Activated naive CD8-positive, alpha-beta T cell treated with anti-CD3 and anti-CD28 coated beads, Interleukin-2, amount 50 U/mL, for 16 hours (primary cell): ENCODE data around the gene TENM3.
"Not testable (repeated sequence)": the region's sequence is repeated elsewhere in the genome, so short reads cannot be mapped to it uniquely, and the experiment has no call there.

Experiments
- DNase-seq: peaks from one replicate; pipeline ENCODE4 v3.0.0-alpha.2; 2020; ENCODE audit warnings: low read depth, low spot score

The TENM3 gene

GRCh38 chr4:182808673-182809416 lies 565.6 kb downstream of the TENM3 start:
- no peak for DNase-seq

DNA sequence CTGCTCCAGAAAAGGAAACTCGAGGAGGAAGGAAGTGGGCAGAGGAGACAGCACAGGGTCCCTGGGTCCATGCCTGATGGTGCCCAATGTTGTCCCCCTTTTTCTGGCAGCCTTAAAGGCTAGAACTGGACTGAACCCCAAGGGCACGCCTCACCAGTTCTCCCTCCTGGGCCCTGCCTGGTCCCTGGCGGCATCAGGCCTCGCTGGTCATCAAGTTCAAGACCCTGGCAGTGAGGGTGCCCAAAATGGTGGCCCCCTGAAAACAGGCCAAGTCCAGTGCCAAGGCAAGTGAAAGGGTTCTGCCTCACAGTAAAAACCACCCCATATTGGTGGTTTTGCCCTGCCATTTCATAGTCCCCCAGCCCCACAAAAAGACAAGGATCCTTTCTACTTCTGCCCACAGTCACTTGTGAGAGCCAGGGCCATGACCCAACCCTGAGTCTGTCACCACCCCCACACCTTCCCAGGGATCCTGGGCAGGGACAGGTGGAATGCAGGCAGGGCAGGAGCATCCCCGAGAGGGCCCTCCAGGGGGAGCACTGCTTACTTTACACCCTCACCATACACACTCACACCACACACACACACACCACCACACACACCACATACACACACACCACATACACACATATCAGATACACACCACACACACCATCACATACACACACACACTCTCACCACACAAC lies 566.4 kb downstream of the TENM3 start:
- no peak for DNase-seq

GRCh38 chr4:182810103-182810615 lies 567.0 kb downstream of the TENM3 start:
- DNase-seq = no peak

DNA sequence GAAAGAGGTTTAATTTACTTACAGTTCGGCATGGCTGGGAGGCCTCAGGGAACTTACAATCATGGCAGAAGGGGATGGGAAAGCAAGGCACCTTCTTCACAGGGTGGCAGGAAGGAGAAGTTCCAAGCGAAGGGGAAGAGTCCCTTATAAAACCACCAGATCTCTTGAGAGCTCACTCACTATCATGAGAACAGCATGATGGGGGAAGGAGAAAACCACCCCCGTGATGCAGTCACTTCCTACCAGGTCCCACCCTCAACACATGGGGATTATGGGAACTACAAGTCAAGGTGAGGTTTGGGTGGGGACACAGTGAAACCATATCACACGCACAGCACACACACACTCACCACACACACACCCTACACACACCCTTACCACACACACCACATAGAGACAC lies 569.7 kb downstream of the TENM3 start:
- DNase-seq = no peak

GRCh38 chr4:182814065-182814464 lies 570.9 kb downstream of the TENM3 start:
- DNase-seq = not testable (repeated sequence)

GRCh38 chr4:182818926-182819730 lies 575.9 kb downstream of the TENM3 start:
- no peak for DNase-seq

- no peak for DNase-seq
Observed at GRCh38 chr4:182819751-182820150, 576.5 kb downstream of the TENM3 start.

DNA sequence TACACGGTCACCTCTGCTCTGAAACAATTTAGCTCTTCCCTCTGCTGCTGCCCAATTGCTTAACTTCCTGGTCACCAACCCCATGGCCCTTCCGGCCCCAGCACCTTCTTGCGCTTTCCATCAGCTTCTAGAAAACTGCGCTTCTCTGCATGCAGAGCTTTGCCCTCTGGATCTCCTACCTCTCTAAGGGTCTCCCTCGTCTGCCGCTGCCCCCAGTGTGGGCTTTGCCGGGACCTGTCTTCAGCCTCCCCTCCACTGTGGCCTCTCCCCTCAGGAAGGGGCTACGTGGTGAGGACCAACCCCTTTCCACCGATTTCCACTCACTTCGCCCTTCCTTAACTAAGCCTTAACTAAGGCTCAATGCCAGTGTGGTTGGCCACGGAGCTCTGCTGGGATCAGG lies 579.4 kb downstream of the TENM3 start:
- no peak for DNase-seq

DNA sequence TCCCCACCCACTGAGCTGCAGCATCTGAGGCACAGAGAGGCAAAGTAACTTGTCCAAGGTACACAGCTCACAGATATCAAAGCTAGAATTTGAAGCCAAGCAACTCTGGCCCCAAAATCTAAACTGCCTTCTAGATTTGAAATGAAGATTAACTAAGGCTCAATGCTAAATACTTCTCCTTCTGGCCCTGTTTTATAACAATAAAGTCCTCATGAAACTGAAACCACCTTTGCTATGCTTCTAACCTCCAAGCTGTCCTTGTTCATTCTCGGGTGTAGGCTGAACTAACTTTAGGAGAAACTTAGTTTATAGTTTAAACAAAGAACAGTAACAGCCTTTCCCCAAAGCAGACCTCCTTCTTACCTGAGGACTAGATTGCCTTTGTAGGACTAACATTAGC lies 580.4 kb downstream of the TENM3 start:
- DNase-seq = no peak

DNA sequence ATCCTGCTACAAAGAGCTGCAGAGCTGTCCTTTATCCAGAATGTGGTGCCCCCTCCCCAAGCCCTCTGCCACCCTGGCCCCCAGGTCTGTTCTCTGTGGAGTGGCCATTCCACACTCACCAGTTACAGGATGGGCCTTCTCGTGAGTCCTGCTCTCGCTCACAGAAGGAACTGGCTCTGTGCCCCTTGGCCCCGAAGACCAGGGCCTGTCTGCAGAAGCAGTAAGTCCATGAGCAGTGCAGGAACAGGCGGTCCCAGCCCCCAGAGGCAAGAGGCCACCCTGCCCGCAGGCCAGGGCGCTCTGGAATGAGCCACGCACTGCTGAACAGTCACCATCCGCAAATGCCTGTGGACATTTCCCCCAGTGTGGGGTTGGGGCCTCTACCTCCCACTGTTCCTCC lies 581.8 kb downstream of the TENM3 start:
- no peak for DNase-seq

GRCh38 chr4:182825786-182826185 lies 582.6 kb downstream of the TENM3 start:
- DNase-seq = no peak

GRCh38 chr4:182826391-182826790 lies 583.2 kb downstream of the TENM3 start:
- DNase-seq = no peak

GRCh38 chr4:182827166-182827565 lies 584.0 kb downstream of the TENM3 start:
- DNase-seq = no peak

DNA sequence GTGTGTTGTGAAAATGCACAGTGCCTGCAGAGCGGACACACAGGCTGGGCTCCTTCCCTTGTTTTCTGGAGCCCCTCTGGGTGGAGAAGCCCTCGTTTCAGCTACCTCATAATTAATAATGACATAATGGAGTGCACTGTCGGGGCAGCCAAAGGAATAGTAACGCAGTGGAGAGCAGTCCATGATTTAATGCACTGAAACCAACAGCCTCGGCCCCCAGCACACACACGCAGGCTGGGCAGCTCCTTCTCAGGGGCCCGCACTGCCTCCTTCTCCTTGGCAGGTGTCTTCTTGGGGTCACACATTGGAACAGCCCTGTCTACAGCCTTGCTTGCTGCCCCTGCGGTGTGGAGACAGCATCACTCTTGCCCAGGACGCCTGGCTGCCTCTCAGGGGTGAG lies 584.8 kb downstream of the TENM3 start:
- no peak for DNase-seq

DNA sequence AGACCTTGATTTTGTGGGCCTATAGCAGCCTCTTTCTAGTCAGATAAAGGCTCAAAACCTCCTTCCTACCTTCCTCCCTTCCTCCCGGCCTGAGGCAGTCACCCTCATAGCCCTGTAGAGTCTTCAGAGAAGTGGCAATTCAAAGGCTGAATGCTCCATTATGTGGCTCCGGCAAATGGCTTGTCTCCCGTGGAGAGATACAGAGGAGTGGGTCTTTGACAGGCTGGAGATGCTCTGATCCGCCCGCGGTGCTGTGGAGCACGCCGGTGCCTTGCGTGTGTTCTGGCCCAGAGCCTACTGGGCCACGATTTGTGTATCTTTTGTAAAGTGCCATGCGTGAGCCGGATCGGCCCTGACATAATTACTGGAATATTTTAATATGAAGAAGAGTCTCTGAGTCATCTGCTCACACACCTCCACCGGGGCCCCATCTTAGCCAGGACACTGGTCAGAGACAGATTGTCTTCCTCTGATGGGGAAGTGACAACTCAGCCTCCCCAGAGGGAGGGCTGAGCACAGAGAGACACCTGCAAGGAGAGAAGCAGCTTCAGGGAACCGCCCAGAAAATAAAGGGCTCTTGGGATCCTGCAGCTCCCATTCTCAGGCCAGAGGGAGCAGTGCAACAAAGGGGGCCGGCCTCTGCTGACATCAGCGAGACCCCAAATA lies 585.3 kb downstream of the TENM3 start:
- DNase-seq = no peak

DNA sequence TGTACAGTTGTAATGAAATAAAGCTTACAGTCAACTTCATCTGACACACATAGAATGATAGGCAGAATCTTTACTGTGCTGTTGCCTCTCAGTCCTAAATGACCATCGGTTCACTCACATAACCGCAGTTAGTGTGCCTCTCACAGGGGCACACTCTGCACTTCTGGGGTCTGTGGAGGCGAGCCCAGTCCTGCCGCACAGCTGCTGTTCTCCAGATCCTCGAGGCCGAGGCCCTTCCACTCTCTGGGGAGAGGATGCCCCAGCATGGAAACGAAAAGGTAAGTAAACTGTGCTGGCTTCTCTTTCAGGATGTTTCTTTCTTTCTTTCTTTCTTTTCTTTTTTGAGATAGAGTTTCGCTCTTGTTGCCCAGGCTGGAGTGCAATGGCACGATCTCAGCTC lies 586.0 kb downstream of the TENM3 start:
- no peak for DNase-seq

DNA sequence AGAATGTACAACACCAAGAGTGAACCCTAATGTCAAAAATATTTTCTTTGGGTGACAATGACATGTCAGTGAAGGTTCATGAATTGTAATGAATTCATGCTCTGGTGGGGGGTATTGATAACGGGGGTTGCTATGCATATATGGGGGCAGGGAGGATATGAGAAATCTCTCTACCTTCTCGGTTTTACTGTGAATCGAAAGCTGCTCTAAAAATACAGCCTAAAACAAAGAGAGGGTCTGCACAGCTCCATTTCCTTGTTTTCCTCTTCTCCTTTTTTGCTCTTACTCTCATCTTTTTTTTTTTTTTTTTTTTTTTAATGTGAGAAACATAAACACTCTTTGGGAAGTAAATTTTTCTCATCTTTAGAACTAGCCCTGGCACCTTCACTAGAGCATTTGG lies 588.2 kb downstream of the TENM3 start:
- no peak for DNase-seq

GRCh38 chr4:182832352-182833120 lies 589.3 kb downstream of the TENM3 start:
- no peak for DNase-seq

- no peak for DNase-seq
Observed at GRCh38 chr4:182835006-182835740, 592.0 kb downstream of the TENM3 start.

GRCh38 chr4:182837831-182838230 lies 594.6 kb downstream of the TENM3 start:
- DNase-seq = no peak
